ENCODE results near the gene SORL1-AS1.

GRCh38 chr11:121488641-121489040, 35.9 kb upstream of the SORL1-AS1 start:
- no peak for TF ChIP-seq CTCF (IDR thresholded peaks at IDR 0.05)
- TF ChIP-seq POLR2AphosphoS5 (IDR thresholded peaks at IDR 0.05) = no peak
